GM12878 (cell line): ENCODE results near the gene TPST1. TPM values are rescaled to one million over a fixed set of nuclear protein-coding genes. Genes with fewer than 3 reads are reported as not detected.

ENCODE experiments used
- ATAC-seq: fragments of 200-7000 bp; cut with Tn5 transposase; 3 replicates; pipeline ENCODE4 v1.9.1; 2020; ENCODE audit warnings: mild to moderate bottlenecking, moderate library complexity
- BruUV-seq: library from RNA; stranded (reverse); fragments of 400-500 nt; replicated peaks from 2 replicates; lab custom pipeline; 2021; lab: Mats Ljungman, UMichigan
- CTCF ChIA-PET: fragments of 300-600 bp; sonication (Branson Sonifier 250); formaldehyde crosslinking; extraction: SDS; loops from one replicate; lab custom pipeline; 2021; ENCODE audit warnings: inconsistent platforms; lab: Yijun Ruan, JAX
- POLR2A ChIA-PET: fragments of 350-600 bp; formaldehyde crosslinking; extraction: SDS; loops from one replicate; lab custom pipeline; 2021; ENCODE audit warnings: inconsistent platforms; lab: Charles Lee
- RAD21 ChIA-PET: fragments of 300-600 bp; sonication (Branson Sonifier 250); formaldehyde crosslinking; loops from one replicate; lab custom pipeline; 2023; ENCODE audit warnings: antibody characterized with exemption; ENCODE audit not compliant: unreplicated experiment; lab: Charles Lee
- SMC1A ChIA-PET: fragments of 300-600 bp; sonication (Branson Sonifier 250); formaldehyde crosslinking; loops from one replicate; lab custom pipeline; 2023; ENCODE audit not compliant: unreplicated experiment, uncharacterized antibody; lab: Charles Lee
- DNase-seq: peaks from one replicate; pipeline ENCODE4 v3.0.0-alpha.2; 2011; ENCODE audit warnings: low read depth, low spot score
- FAIRE-seq: peaks from 3 replicates; lab custom pipeline; 2011; peaks lifted over from hg19 to GRCh38; lab: Jason Lieb, UNC
- H2AFZ ChIP-seq: 2 replicates; pipeline ENCODE4 v1.6.0; 2011; ENCODE audit warnings: low read depth, low read length, control low read depth; ENCODE audit not compliant: control insufficient read depth
- H3K27ac ChIP-seq: 2 replicates; pipeline ENCODE4 v1.5.1; 2011; ENCODE audit warnings: control low read depth; ENCODE audit not compliant: control insufficient read depth, insufficient read depth
- H3K27me3 ChIP-seq, 2 experiments: replicated peaks in 1 of 2; 2 replicates each; pipeline versions ENCODE4 v1.6.0 to v1.6.1; 2011; ENCODE audit warnings: low read length in 1 of 2; ENCODE audit not compliant: control insufficient read depth in 2 of 2, insufficient read depth in 2 of 2
- H3K36me3 ChIP-seq, 2 experiments: 2 replicates each; pipeline ENCODE4 v1.5.1; 2011; ENCODE audit warnings: low read length in 1 of 2; ENCODE audit not compliant: control insufficient read depth in 2 of 2, insufficient read depth in 2 of 2
- H3K4me1 ChIP-seq: 2 replicates; pipeline ENCODE4 v1.6.1; 2011; ENCODE audit warnings: mild to moderate bottlenecking, low read length, moderate library complexity, mixed read lengths; ENCODE audit not compliant: control insufficient read depth, insufficient read depth
- H3K4me2 ChIP-seq: 2 replicates; pipeline ENCODE4 v1.6.0; 2011; ENCODE audit warnings: control low read depth; ENCODE audit not compliant: control insufficient read depth, insufficient read depth
- H3K4me3 ChIP-seq: fragments of 200-600 bp; sonication (generic); 2 replicates; pipeline ENCODE4 v1.5.1; 2016
- H3K79me2 ChIP-seq: 2 replicates; pipeline ENCODE4 v1.6.0; 2011; ENCODE audit warnings: low read length; ENCODE audit not compliant: control insufficient read depth, insufficient read depth
- H3K9ac ChIP-seq: 2 replicates; pipeline ENCODE4 v1.8.0; 2011; ENCODE audit warnings: low read length, control low read depth, mixed read lengths; ENCODE audit not compliant: control insufficient read depth, insufficient read depth
- H3K9me3 ChIP-seq: replicated peaks from 3 replicates; pipeline ENCODE4 v1.5.1; 2011; ENCODE audit warnings: mild to moderate bottlenecking, low read length; ENCODE audit not compliant: control insufficient read depth, insufficient read depth
- H4K20me1 ChIP-seq: 2 replicates; pipeline ENCODE4 v1.6.0; 2011; ENCODE audit not compliant: control insufficient read depth, insufficient read depth
- ASH2L ChIP-seq: fragments of 300-600, 200-600 bp; sonication (generic); IDR thresholded peaks from 2 replicates; pipeline ENCODE4 v1.6.1; 2017; ENCODE audit warnings: low read depth, mild to moderate bottlenecking, borderline replicate concordance
- KAT2A ChIP-seq: conservative IDR thresholded peaks from 2 replicates; pipeline ENCODE4 v1.6.1; 2011; ENCODE audit warnings: low read depth, low read length; ENCODE audit not compliant: control insufficient read depth
- WGBS: methylation state at CpG from one replicate; pipeline ENCODE4 v1.1.6; 2016; ENCODE audit warnings: low lambda C conversion rate; ENCODE audit not compliant: insufficient replicate concordance, insufficient coverage; ENCODE audit errors: missing lambda C conversion rate; 5-methylcytosine and 5-hydroxymethylcytosine counted together
- in situ Hi-C: fragments of 300-500 bp; cut with MboI; formaldehyde crosslinking; loops from 9 replicates; pipeline ENCODE4 v1.14.3; 2018; ENCODE audit warnings: mixed read lengths
- intact Hi-C: fragments of 100-400 bp; cut with micrococcal nuclease; formaldehyde crosslinking; loops from one replicate; pipeline ENCODE4 v1.14.2; 2022; ENCODE audit not compliant: unreplicated experiment
- polyA plus RNA-seq, 11 experiments: library from polyadenylated mRNA; depleted of rRNA in 4 of 11; unstranded in 6 of 11; stranded (reverse) in 5 of 11; fragments of >200 nt; fragmentation: Nextera tagmentation in 4 of 11; fragmentation: Illumina TruSeq in 1 of 11; extraction: Ambion mirVana in 4 of 11; extraction: Trizol in 1 of 11; gene quantifications; 1 replicate in 1 of 11; 2 replicates in 10 of 11; pipeline versions ENCODE4 v1.2.1 to v1.2.3, GENCODE V29; 2011 to 2016; ENCODE audit warnings: inconsistent platforms in 2 of 11, missing spikeins in 2 of 11, low read depth in 1 of 11
- total RNA-seq, 4 experiments: library from RNA; depleted of rRNA in 3 of 4; stranded (reverse); fragments of >200 nt in 3 of 4; fragmentation: Illumina TruSeq in 1 of 4; extraction: Trizol in 1 of 4; gene quantifications; 2 replicates each; pipeline versions ENCODE4 v1.2.1 to v1.2.3, GENCODE V29; 2013 to 2021
- TF ChIP-seq, protein P1 (sequence below): IDR thresholded peaks from 2 replicates; pipeline ENCODE4 v1.6.1; 2011; ENCODE audit warnings: borderline replicate concordance, low read depth, mild to moderate bottlenecking, moderate library complexity, low read length; ENCODE audit not compliant: insufficient read depth, poor library complexity, severe bottlenecking
- TF ChIP-seq, protein P2 (sequence below): IDR thresholded peaks from 2 replicates; pipeline ENCODE4 v1.6.1; 2012; ENCODE audit warnings: improper control_type of control experiment, low read depth, low read length; ENCODE audit not compliant: insufficient replicate concordance

The TPST1 gene
- total and polyA plus RNA-seq, 10 of the 15 experiments (the other 5 are each of a cell fraction or from before 2014, with no cell fraction given): 1.1 to 10.6 (median 7.5) TPM

DNA sequence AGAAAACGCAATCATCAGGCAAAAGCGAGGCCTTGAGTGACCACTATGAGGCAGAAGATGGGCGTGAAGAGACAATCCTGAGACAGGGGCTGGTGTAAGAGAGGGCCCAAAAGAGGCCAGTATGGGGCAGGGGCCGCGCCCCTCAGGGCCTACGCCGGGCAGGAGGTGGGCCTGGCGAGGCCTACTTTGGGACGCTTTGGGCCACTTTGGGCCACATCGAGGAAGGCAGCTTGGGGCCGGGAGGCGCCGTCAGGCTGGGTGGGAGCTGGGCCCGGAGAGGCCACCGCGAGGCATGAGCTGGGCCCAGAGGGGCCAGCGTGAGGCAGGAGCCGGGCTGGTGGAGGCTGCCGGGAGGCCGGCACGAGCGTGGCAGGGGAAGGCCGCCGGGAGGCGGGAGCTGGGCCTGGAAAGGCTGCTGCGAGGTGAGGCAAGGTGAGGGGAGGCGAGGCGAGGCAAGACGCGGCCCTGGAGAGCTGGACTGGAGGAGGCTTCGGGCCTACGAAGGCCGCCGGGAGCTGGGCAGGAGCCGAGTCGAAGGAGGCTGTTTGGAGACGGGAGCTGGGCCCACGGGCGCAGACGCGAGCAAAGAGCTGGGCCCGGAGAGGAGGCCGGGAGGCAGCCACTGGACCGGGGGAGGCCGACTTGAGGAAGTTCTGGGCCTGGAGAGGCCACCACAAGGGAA, 171.3 kb downstream of the TPST1 start:
- 97% methylated on average over 39 of the region's 45 CpGs for whole genome bisulfite sequencing
- H3K9ac ChIP-seq: no peak overlapping the region
- TF ChIP-seq, protein P1, sequence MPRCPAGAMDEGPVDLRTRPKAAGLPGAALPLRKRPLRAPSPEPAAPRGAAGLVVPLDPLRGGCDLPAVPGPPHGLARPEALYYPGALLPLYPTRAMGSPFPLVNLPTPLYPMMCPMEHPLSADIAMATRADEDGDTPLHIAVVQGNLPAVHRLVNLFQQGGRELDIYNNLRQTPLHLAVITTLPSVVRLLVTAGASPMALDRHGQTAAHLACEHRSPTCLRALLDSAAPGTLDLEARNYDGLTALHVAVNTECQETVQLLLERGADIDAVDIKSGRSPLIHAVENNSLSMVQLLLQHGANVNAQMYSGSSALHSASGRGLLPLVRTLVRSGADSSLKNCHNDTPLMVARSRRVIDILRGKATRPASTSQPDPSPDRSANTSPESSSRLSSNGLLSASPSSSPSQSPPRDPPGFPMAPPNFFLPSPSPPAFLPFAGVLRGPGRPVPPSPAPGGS: no peak
- TF ChIP-seq KAT2A (no peak), ASH2L (no peak)
- TF ChIP-seq, protein P2, sequence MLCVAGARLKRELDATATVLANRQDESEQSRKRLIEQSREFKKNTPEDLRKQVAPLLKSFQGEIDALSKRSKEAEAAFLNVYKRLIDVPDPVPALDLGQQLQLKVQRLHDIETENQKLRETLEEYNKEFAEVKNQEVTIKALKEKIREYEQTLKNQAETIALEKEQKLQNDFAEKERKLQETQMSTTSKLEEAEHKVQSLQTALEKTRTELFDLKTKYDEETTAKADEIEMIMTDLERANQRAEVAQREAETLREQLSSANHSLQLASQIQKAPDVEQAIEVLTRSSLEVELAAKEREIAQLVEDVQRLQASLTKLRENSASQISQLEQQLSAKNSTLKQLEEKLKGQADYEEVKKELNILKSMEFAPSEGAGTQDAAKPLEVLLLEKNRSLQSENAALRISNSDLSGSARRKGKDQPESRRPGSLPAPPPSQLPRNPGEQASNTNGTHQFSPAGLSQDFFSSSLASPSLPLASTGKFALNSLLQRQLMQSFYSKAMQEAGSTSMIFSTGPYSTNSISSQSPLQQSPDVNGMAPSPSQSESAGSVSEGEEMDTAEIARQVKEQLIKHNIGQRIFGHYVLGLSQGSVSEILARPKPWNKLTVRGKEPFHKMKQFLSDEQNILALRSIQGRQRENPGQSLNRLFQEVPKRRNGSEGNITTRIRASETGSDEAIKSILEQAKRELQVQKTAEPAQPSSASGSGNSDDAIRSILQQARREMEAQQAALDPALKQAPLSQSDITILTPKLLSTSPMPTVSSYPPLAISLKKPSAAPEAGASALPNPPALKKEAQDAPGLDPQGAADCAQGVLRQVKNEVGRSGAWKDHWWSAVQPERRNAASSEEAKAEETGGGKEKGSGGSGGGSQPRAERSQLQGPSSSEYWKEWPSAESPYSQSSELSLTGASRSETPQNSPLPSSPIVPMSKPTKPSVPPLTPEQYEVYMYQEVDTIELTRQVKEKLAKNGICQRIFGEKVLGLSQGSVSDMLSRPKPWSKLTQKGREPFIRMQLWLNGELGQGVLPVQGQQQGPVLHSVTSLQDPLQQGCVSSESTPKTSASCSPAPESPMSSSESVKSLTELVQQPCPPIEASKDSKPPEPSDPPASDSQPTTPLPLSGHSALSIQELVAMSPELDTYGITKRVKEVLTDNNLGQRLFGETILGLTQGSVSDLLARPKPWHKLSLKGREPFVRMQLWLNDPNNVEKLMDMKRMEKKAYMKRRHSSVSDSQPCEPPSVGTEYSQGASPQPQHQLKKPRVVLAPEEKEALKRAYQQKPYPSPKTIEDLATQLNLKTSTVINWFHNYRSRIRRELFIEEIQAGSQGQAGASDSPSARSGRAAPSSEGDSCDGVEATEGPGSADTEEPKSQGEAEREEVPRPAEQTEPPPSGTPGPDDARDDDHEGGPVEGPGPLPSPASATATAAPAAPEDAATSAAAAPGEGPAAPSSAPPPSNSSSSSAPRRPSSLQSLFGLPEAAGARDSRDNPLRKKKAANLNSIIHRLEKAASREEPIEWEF: no peak
- ChIA-PET CTCF (no interaction called here), POLR2A (no interaction called here), RAD21 (no interaction called here), SMC1A (no interaction called here)
- H3K27me3 ChIP-seq: no peaks in the 10 kb centered on the region
- no peaks in the 10 kb centered on the region; the same call in 2 of the 3 replicates for H3K9me3 ChIP-seq
- intact Hi-C loops (no loop called here), in situ Hi-C loops (no loop called here)
- no peak overlapping the region for H3K4me3 ChIP-seq
- FAIRE-seq (no peak), ATAC-seq (no peak), DNase-seq (no peak)
- H3K4me1 ChIP-seq: no peaks in the 10 kb centered on the region
- no TSS peak for BruUV-seq
- no peaks in the 10 kb centered on the region for H3K79me2 ChIP-seq
- no peak overlapping the region for H3K27ac ChIP-seq
- no peak overlapping the region for H3K4me2 ChIP-seq
- no peak overlapping the region for H2AFZ ChIP-seq
- H3K36me3 ChIP-seq: peaks cover 0 to 2% of the 10 kb centered on the region in 2 experiments; a peak in 2 of 4 replicates
- H4K20me1 ChIP-seq: no peaks in the 10 kb centered on the region
